HG03571 (cell line): ENCODE results near the gene TMSB15C.

Experiments
- ATAC-seq: cut with Tn5 transposase; IDR thresholded peaks from one replicate; pipeline ENCODE4 v1.9.1; 2021; ENCODE audit not compliant: unreplicated experiment

Gene TMSB15C

GRCh38 chrX:104047171-104047570 lies 28.9 kb downstream of the TMSB15C start:
- ATAC-seq, result no peak

GRCh38 chrX:104045642-104046041 lies 30.4 kb downstream of the TMSB15C start:
- no peak for ATAC-seq

GRCh38 chrX:104041003-104041402 lies 35.0 kb downstream of the TMSB15C start:
- no peak for ATAC-seq

- no peak for ATAC-seq
These were observed 36.1 kb downstream of the TMSB15C start, which contains the start of gene H2BW2 for GRCh38 chrX:104039689-104040505. H2BW2 (plus strand) TSS chrX:104039956; CDS start chrX:104039995, 39 bp downstream.
